ENCODE results near the gene CHMP1B.

Gene CHMP1B

GRCh38 chr18:11808001-11808855 lies 43.0 kb upstream of the CHMP1B start:
- no peak overlapping the region for H3K4me3 Mint-ChIP-seq
- no peak overlapping the region for H3K27ac Mint-ChIP-seq
- H3K4me1 Mint-ChIP-seq = no peaks in the 10 kb centered on the region
- H3K9me3 Mint-ChIP-seq = no peaks in the 10 kb centered on the region
- no peaks in the 10 kb centered on the region for H3K36me3 Mint-ChIP-seq (ENCODE audit: low read depth)
- TF ChIP-seq, protein P1, sequence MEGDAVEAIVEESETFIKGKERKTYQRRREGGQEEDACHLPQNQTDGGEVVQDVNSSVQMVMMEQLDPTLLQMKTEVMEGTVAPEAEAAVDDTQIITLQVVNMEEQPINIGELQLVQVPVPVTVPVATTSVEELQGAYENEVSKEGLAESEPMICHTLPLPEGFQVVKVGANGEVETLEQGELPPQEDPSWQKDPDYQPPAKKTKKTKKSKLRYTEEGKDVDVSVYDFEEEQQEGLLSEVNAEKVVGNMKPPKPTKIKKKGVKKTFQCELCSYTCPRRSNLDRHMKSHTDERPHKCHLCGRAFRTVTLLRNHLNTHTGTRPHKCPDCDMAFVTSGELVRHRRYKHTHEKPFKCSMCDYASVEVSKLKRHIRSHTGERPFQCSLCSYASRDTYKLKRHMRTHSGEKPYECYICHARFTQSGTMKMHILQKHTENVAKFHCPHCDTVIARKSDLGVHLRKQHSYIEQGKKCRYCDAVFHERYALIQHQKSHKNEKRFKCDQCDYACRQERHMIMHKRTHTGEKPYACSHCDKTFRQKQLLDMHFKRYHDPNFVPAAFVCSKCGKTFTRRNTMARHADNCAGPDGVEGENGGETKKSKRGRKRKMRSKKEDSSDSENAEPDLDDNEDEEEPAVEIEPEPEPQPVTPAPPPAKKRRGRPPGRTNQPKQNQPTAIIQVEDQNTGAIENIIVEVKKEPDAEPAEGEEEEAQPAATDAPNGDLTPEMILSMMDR (IDR thresholded peaks at IDR 0.05; ENCODE audit: unreplicated experiment in 3 of 3) = no peak
- no peaks in the 10 kb centered on the region for H3K27me3 Mint-ChIP-seq (ENCODE audit: low read depth)

DNA sequence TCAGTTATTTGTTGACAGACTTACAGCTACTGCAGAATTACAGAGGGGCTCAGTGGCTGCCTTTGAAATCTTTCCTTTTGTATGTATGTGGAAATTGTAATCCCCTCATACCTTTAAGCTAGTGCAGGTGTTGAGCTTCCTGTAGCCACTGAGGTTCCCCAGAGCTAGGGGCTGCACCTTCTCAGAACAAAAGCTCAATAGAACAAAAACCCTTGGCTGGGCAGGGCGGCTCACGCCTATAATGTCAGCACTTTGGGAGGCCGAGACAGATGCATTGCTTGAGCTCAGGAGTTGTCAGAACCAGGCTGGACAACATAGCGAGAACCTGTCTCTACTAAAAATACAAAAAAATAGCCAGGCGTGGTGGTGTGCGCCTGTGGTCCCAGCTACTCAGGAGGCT lies 41.3 kb upstream of the CHMP1B start:
- H3K9me3 Mint-ChIP-seq = no peaks in the 10 kb centered on the region
- no peaks in the 10 kb centered on the region for H3K27me3 Mint-ChIP-seq (ENCODE audit: low read depth)
- H3K36me3 Mint-ChIP-seq (ENCODE audit: low read depth) = no peaks in the 10 kb centered on the region
- no peak overlapping the region for H3K27ac Mint-ChIP-seq
- H3K4me1 Mint-ChIP-seq = no peaks in the 10 kb centered on the region
- H3K4me3 Mint-ChIP-seq = no peak overlapping the region
- TF ChIP-seq, protein P1 (IDR thresholded peaks at IDR 0.05; ENCODE audit: unreplicated experiment in 3 of 3) = no peak

DNA sequence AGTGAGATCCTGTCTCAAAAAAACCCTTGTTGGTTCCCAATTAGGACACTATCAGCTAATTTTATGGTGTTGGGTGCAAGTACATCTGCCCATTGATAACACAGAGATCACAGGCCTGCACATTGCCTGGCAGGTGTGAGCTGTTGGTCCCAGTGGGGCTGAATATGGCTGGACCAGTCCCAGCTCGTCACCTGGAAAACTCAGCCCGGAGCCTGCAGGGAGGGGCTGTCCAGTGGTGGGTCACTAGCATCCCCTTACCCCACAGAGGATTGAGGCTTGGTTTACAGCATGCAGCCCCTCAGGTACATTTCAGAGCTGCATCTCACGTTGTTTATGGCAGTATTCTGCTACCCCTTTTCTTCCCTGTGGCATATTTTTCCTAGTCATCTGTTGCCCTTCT lies 40.8 kb upstream of the CHMP1B start:
- Mint-ChIP-seq H3K36me3 (ENCODE audit: low read depth) (no peaks in the 10 kb centered on the region), H3K9me3 (peaks cover 3% of the 10 kb centered on the region), H3K4me1 (no peaks in the 10 kb centered on the region), H3K27me3 (ENCODE audit: low read depth) (no peaks in the 10 kb centered on the region), H3K4me3 (no peak overlapping the region), H3K27ac (no peak overlapping the region)
- TF ChIP-seq, protein P1 (IDR thresholded peaks at IDR 0.05; ENCODE audit: unreplicated experiment in 3 of 3) = no peak

GRCh38 chr18:11811009-11811408 lies 40.2 kb upstream of the CHMP1B start:
- Mint-ChIP-seq H3K36me3 (ENCODE audit: low read depth) (no peaks in the 10 kb centered on the region), H3K4me3 (no peak overlapping the region), H3K9me3 (peaks cover 3% of the 10 kb centered on the region), H3K4me1 (no peaks in the 10 kb centered on the region), H3K27me3 (ENCODE audit: low read depth) (no peaks in the 10 kb centered on the region), H3K27ac (no peak overlapping the region)
- TF ChIP-seq, protein P1 (IDR thresholded peaks at IDR 0.05; ENCODE audit: unreplicated experiment in 3 of 3) = no peak

GRCh38 chr18:11817229-11817628 lies 34.0 kb upstream of the CHMP1B start:
- Mint-ChIP-seq H3K27me3 (ENCODE audit: low read depth) (no peaks in the 10 kb centered on the region), H3K4me3 (no peak overlapping the region), H3K36me3 (ENCODE audit: low read depth) (no peaks in the 10 kb centered on the region), H3K4me1 (no peaks in the 10 kb centered on the region), H3K9me3 (peaks cover 6% of the 10 kb centered on the region), H3K27ac (no peak overlapping the region)
- TF ChIP-seq, protein P1 (IDR thresholded peaks at IDR 0.05; ENCODE audit: unreplicated experiment in 3 of 3) = no peak

All from nephron (organoid).